Ishikawa (cell line): ENCODE data around the gene ZNF296.

Source experiments
- CEBPB ChIP-seq: IDR thresholded peaks from 2 replicates; pipeline ENCODE4 v1.6.1; 2012
- FOXM1 ChIP-seq: IDR thresholded peaks from 2 replicates; pipeline ENCODE4 v1.6.1; 2012; ENCODE audit warnings: low read depth, borderline replicate concordance
- REST ChIP-seq: IDR thresholded peaks from 2 replicates; pipeline ENCODE4 v1.6.1; 2012; ENCODE audit warnings: low read depth, mild to moderate bottlenecking
- TAF1 ChIP-seq: IDR thresholded peaks from 2 replicates; pipeline ENCODE4 v1.6.1; 2012; ENCODE audit warnings: low read depth, mild to moderate bottlenecking
- YY1 ChIP-seq: IDR thresholded peaks from 2 replicates; pipeline ENCODE4 v1.6.1; 2012; ENCODE audit warnings: low read depth
- TF ChIP-seq, protein P1 (sequence below): IDR thresholded peaks from 2 replicates; pipeline ENCODE4 v1.6.1; 2012

DNA sequence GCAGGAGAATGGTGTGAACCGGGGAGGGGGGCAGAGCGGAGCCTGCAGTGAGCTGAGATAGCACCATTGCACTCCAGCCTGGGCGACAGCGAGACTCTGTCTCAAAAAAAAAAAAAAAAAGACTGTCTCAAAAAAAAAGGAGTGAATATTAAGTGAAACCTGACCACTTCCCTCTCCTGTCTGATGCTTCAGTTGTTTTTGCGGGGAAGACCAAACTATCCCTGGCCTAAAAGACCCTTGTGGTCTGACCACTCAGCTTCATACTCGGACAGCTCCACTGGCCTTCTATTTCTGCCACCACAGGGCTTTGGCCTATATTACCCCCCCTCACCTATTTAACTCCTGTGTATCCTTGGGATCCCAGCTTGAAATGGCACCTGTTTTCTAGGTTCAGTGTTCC, 35.2 kb downstream of the ZNF296 start:
- TF ChIP-seq, protein P1, sequence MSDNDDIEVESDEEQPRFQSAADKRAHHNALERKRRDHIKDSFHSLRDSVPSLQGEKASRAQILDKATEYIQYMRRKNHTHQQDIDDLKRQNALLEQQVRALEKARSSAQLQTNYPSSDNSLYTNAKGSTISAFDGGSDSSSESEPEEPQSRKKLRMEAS: no peak
- no peak for TF ChIP-seq TAF1
- no peak for TF ChIP-seq REST
- no peak for TF ChIP-seq CEBPB
- TF ChIP-seq FOXM1: no peak
- TF ChIP-seq YY1: no peak
